Measurements from ENCODE around the gene WWC1.

The WWC1 gene

GRCh38 chr5:168340487-168340886 lies 49.0 kb downstream of the WWC1 start:
- TF ChIP-seq CTCF (IDR thresholded peaks at IDR 0.05; ENCODE audit: low read length, missing control alignments), result no peak
- DNase-seq (ENCODE audit: low read depth), result no peak
- no peak overlapping the region for H3K4me3 ChIP-seq (replicated peaks; ENCODE audit: low read depth, low read length)

- H3K4me3 ChIP-seq (replicated peaks; ENCODE audit: low read depth, low read length), result no peak overlapping the region
- DNase-seq (ENCODE audit: low read depth), result no peak
- no peak for TF ChIP-seq CTCF (IDR thresholded peaks at IDR 0.05; ENCODE audit: low read length, missing control alignments)
These were observed 49.7 kb downstream of the WWC1 start for GRCh38 chr5:168341178-168341577.

- no peak for DNase-seq (ENCODE audit: low read depth)
- TF ChIP-seq CTCF (IDR thresholded peaks at IDR 0.05; ENCODE audit: low read length, missing control alignments), result no peak
- no peak overlapping the region for H3K4me3 ChIP-seq (replicated peaks; ENCODE audit: low read depth, low read length)
These were observed 50.8 kb downstream of the WWC1 start for GRCh38 chr5:168342151-168342825.

- no peak overlapping the region for H3K4me3 ChIP-seq (replicated peaks; ENCODE audit: low read depth, low read length)
- no peak for DNase-seq (ENCODE audit: low read depth)
- TF ChIP-seq CTCF (IDR thresholded peaks at IDR 0.05; ENCODE audit: low read length, missing control alignments), result no peak
These were observed 51.5 kb downstream of the WWC1 start for GRCh38 chr5:168342985-168343384.

GRCh38 chr5:168346417-168346816 lies 55.0 kb downstream of the WWC1 start:
- DNase-seq (ENCODE audit: low read depth), result no peak
- no peak for TF ChIP-seq CTCF (IDR thresholded peaks at IDR 0.05; ENCODE audit: low read length, missing control alignments)
- H3K4me3 ChIP-seq (replicated peaks; ENCODE audit: low read depth, low read length), result no peak overlapping the region

GRCh38 chr5:168347368-168348083 lies 56.1 kb downstream of the WWC1 start:
- no peak for DNase-seq (ENCODE audit: low read depth)
- no peak for TF ChIP-seq CTCF (IDR thresholded peaks at IDR 0.05; ENCODE audit: low read length, missing control alignments)
- no peak overlapping the region for H3K4me3 ChIP-seq (replicated peaks; ENCODE audit: low read depth, low read length)

- H3K4me3 ChIP-seq (replicated peaks; ENCODE audit: low read depth, low read length), result no peak overlapping the region
- TF ChIP-seq CTCF (IDR thresholded peaks at IDR 0.05; ENCODE audit: low read length, missing control alignments), result no peak
- no peak for DNase-seq (ENCODE audit: low read depth)
These were observed 56.6 kb downstream of the WWC1 start for GRCh38 chr5:168348084-168348414.
